ENCODE measurements around the gene JARID2.

DNA sequence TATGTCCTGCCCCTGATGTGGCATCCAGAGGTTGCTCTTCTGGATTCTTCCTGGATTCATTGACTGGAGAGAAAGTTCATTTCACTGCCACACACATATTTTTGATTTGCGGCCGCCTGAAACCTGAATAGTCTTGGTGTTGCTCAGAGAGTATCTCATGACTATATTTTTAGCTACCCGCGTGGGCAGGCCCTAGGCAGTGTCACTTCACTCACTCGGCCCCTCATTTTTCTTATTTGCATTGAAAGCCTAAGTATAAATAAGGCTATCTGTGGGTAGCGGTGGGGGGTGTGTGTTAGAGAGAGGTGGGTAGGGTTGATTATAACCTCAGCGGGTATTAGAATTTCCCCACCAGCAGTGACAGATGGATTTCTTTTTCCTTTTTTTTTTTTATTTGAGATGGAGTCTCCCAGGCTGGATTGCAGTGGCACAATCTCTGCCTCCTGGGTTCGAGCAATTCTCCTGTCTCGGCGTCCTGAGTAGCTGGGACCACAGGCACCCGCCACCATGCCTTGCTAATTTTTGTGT lies 113.5 kb downstream of the JARID2 start:
- TF ChIP-seq, protein P1, sequence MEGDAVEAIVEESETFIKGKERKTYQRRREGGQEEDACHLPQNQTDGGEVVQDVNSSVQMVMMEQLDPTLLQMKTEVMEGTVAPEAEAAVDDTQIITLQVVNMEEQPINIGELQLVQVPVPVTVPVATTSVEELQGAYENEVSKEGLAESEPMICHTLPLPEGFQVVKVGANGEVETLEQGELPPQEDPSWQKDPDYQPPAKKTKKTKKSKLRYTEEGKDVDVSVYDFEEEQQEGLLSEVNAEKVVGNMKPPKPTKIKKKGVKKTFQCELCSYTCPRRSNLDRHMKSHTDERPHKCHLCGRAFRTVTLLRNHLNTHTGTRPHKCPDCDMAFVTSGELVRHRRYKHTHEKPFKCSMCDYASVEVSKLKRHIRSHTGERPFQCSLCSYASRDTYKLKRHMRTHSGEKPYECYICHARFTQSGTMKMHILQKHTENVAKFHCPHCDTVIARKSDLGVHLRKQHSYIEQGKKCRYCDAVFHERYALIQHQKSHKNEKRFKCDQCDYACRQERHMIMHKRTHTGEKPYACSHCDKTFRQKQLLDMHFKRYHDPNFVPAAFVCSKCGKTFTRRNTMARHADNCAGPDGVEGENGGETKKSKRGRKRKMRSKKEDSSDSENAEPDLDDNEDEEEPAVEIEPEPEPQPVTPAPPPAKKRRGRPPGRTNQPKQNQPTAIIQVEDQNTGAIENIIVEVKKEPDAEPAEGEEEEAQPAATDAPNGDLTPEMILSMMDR (optimal IDR thresholded peaks at IDR 0.05 in 1 of 3, IDR thresholded peaks at IDR 0.05 in 1 of 3, conservative IDR thresholded peaks at IDR 0.05 in 1 of 3; ENCODE audit: extremely low read depth in 1 of 3, insufficient read depth in 2 of 3, low read length in 3 of 3), result no peak
- TF ChIP-seq EZH2 (IDR thresholded peaks at IDR 0.05; ENCODE audit: low read length), result no peak

Measured in keratinocyte (primary cell).